ENCODE measurements around the gene SEPTIN1.

GRCh38 chr16:30381291-30382041 lies 895 bp downstream of the SEPTIN1 start:
- no peak for TF ChIP-seq CTCF (IDR thresholded peaks at IDR 0.05; ENCODE audit: low read length)
- no peak for TF ChIP-seq EZH2 (IDR thresholded peaks at IDR 0.05; ENCODE audit: borderline replicate concordance, low read length)

Measured in OCI-LY1 (cell line).